ENCODE measurements around the gene LPAR5. TPM values are rescaled to one million over a fixed set of nuclear protein-coding genes. Genes with fewer than 3 reads are reported as not detected.

The LPAR5 gene
- total RNA-seq, 4 donors from 2014 or later: 18.7 to 36.2 (median 25.3) TPM

DNA sequence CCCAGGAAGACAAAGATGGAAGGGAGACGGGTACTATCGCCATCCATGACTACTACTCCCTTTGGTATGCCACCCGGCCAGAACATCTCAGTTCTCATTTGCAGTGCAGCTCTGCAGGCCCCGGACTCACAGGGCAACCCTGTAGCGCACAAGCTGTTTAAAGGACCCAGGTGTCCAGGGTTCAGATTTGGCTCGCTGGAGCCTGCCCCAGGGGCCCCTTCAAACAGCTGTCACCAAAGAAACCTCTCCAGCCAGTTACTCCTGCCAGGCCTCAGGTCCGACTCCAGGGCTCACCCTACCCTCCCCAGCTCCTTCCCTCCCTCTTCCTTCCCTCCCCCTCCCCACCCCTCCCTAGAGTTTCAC lies 23.1 kb downstream of the LPAR5 start:
- Histone ChIP-seq H3K36me3 (no peaks in the 10 kb centered on the region), H3K27me3 (no peaks in the 10 kb centered on the region), H3K4me1 (peaks cover 12 to 32% (median 21%) of the 10 kb centered on the region in 4 donors), H3K9me3 (no peaks in the 10 kb centered on the region), H3K27ac (peak overlapping the region; percentile 76 to 95 (median 86)), H3K4me3 (peak overlapping the region in 2 of 4 donors; percentile 10 to 24)
- TF ChIP-seq POLR2A (IDR thresholded peaks at IDR 0.05): no peak
- TF ChIP-seq, protein P1, sequence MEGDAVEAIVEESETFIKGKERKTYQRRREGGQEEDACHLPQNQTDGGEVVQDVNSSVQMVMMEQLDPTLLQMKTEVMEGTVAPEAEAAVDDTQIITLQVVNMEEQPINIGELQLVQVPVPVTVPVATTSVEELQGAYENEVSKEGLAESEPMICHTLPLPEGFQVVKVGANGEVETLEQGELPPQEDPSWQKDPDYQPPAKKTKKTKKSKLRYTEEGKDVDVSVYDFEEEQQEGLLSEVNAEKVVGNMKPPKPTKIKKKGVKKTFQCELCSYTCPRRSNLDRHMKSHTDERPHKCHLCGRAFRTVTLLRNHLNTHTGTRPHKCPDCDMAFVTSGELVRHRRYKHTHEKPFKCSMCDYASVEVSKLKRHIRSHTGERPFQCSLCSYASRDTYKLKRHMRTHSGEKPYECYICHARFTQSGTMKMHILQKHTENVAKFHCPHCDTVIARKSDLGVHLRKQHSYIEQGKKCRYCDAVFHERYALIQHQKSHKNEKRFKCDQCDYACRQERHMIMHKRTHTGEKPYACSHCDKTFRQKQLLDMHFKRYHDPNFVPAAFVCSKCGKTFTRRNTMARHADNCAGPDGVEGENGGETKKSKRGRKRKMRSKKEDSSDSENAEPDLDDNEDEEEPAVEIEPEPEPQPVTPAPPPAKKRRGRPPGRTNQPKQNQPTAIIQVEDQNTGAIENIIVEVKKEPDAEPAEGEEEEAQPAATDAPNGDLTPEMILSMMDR (IDR thresholded peaks at IDR 0.05): no peak
- no peak for DNase-seq

DNA sequence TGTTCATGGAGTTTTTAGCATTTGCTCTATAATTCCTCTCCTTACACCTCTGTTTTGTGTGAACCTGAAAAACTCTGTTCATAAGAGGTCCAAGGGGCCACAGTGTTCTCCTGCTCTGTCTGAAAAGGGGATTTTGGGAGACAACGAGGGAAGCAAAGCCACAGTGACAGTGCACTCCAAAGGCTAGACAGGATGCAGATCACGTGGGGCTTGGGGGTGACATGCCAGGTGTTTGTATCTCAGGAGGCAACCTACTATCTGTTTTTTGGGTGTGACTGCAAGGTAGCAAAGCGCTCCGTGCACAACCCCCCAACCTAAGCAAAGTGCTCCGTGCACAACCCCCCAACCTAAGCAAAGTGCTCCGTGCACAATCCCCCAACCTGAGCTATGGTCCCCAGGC lies 23.5 kb downstream of the LPAR5 start:
- Histone ChIP-seq H3K36me3 (no peaks in the 10 kb centered on the region), H3K27me3 (no peaks in the 10 kb centered on the region), H3K4me3 (peak overlapping the region in 2 of 4 donors; percentile 10 to 24), H3K27ac (peak overlapping the region; percentile 76 to 95 (median 86)), H3K9me3 (no peaks in the 10 kb centered on the region), H3K4me1 (peaks cover 12 to 32% (median 21%) of the 10 kb centered on the region in 4 donors)
- TF ChIP-seq POLR2A (IDR thresholded peaks at IDR 0.05): no peak
- TF ChIP-seq, protein P1 (IDR thresholded peaks at IDR 0.05): no peak
- DNase-seq: peak in 2 of 3 donors; percentile 74 to 79

DNA sequence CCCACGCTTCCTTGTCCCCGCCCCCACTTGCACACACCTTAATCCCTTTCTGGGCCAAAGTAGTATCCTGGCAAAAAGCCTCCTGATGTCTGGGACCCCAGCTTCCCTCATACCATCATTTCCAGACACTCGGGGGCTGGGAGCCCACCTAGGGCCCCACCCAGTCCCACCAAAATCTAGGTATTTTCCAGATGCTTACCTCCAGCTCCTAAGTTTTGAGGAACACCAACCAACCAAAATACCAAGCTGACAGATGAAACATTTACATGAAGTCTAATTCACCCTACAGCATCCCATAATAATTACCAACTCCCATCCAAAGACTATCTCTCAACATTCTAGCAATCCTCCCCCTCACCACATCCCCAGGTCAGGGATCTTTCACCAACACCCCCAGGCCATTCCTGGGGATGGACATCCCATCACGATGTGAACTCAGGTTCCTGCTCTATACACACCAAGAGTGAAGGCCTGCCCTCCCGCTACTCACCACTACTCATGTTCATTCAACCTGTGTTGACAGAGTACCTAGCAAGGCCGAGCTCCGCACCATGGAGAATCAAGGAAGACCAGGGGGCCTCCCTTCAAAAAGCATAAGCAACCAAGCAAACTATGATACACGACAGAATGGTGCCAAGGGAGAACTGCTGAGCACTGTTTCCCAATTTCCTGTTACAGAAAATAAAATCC lies 27.0 kb downstream of the LPAR5 start:
- Histone ChIP-seq H3K9me3 (no peaks in the 10 kb centered on the region), H3K4me1 (peaks cover 14 to 47% (median 36%) of the 10 kb centered on the region in 4 donors), H3K27ac (peak overlapping the region; percentile 56 to 98 (median 92)), H3K36me3 (no peaks in the 10 kb centered on the region), H3K27me3 (no peaks in the 10 kb centered on the region), H3K4me3 (no peak overlapping the region)
- TF ChIP-seq, protein P1 (IDR thresholded peaks at IDR 0.05): no peak
- no peak for DNase-seq

DNA sequence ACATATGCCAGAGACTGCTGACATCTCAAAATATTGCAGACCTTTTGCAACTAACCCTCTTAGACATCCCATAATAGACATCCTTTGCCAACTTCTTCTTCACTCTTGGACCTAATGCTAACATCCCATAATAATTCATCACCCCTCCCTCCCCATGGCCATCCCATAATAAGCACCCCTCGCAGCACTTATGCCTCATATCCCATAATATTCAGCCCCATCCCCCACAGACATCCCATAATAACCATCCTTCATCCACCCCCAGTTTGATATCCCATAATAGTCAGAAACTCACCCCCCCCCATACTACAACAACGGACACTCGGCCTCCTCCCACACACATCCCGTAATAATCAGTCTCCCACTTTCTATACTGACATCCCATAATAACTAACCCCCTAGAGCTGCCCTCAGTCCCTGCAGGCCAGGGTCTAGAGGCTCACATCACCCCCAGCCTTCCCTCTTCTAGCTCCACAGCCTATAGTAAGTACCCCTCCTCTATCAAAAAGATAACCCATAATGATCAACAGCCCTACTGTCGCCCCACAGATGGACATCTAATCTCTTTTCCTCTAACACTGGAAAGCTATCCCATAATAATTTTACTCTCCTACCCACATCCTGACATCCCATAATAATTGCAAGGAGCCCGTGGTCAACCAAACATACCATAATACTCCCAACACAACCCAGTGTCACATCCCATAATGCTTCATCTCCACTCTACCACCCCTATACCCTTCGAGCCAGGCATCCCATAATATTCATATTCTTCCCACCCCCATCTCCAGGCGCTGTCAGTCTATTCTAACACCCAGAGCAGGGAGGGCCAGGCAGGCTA lies 27.8 kb downstream of the LPAR5 start:
- Histone ChIP-seq H3K27ac (peak overlapping the region; percentile 56 to 98 (median 92)), H3K36me3 (peaks cover 0 to 4% (median 0%) of the 10 kb centered on the region in 3 donors), H3K27me3 (no peaks in the 10 kb centered on the region), H3K9me3 (no peaks in the 10 kb centered on the region), H3K4me1 (peaks cover 8 to 49% (median 37%) of the 10 kb centered on the region in 4 donors), H3K4me3 (no peak overlapping the region)
- no peak for TF ChIP-seq POLR2A (IDR thresholded peaks at IDR 0.05)
- TF ChIP-seq, protein P1 (IDR thresholded peaks at IDR 0.05): peak in 1 of 6 experiments; percentile 14
- DNase-seq: peak in 2 of 3 donors; percentile 65 to 80

DNA sequence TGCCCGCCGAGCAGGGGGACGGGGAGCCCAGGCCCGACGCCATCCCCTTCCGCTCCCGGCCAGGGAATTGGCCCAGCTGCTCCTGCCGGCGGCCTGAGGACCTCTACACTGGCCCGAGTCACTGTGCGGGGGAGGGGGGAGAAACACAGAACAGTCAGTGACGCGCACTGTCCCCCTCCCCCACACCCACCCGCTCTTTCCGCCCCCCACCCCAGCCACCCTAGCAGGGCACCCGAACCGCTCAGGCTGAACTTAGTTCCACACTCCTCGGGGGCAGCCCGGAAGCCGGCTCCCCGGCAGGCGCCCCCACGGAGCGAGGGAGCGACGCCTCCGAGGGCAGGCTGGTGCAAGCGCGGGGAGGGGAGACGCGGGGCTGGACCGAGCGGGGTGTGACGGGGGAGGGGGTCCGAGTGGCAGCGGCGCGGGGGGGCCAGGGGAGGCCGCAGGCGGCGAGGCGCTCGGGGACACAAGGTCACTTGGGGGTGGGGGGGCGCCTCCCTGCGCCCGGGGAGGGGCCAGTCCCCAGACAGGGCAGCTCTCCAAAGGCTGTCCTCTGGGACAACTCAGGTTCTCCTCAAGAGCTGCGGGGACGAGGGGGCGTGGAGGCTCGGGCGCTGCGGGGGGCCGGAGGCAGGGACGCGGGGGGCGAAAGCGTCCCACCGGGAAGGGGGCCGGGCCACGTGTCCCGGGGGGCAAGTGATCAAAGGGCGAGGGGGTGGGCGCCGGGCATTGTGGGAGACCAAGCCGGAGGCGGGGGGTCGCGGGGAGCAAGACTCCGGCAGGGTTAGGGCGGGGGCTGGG lies 29.2 kb downstream of the LPAR5 start:
- Histone ChIP-seq H3K4me1 (peaks cover 0 to 40% (median 32%) of the 10 kb centered on the region in 4 donors), H3K4me3 (peak overlapping the region; percentile 91 to 95 (median 91)), H3K27me3 (no peaks in the 10 kb centered on the region), H3K9me3 (no peaks in the 10 kb centered on the region), H3K36me3 (peaks cover 0 to 18% (median 0%) of the 10 kb centered on the region in 3 donors), H3K27ac (peak overlapping the region; percentile 91 to 98 (median 94))
- peak; percentile 77 to 89 (median 87) for DNase-seq
- TF ChIP-seq POLR2A (IDR thresholded peaks at IDR 0.05): no peak
- TF ChIP-seq, protein P1 (IDR thresholded peaks at IDR 0.05): no peak

Data from Peyer's patch (tissue), 4 donors.